Fibroblast of lung (primary cell): Measurements from ENCODE around the gene AFMID. TPM values are rescaled to one million over a fixed set of nuclear protein-coding genes. Genes with fewer than 3 reads are reported as not detected.

Source experiments
- DNase-seq, 2 donors: peaks; one replicate each; pipeline versions ENCODE4 v3.0.0 to v3.0.0-alpha.2; 2010; ENCODE audit warnings: low read depth in 2 of 2
- H2AFZ ChIP-seq: 2 replicates; pipeline ENCODE4 v1.5.1; 2012; ENCODE audit warnings: low read length, control low read depth, inconsistent platforms
- H3K27ac ChIP-seq: 2 replicates; pipeline ENCODE4 v1.5.1; 2011; ENCODE audit warnings: low read length, control low read depth; ENCODE audit not compliant: insufficient read depth
- H3K27me3 ChIP-seq: 2 replicates; pipeline ENCODE4 v1.5.1; 2011; ENCODE audit warnings: mild to moderate bottlenecking, low read length; ENCODE audit not compliant: control insufficient read depth, insufficient read depth
- H3K36me3 ChIP-seq: 2 replicates; pipeline ENCODE4 v1.5.1; 2011; ENCODE audit warnings: low read length; ENCODE audit not compliant: control insufficient read depth, insufficient read depth
- H3K4me1 ChIP-seq: 2 replicates; pipeline ENCODE4 v1.5.1; 2011; ENCODE audit warnings: low read length; ENCODE audit not compliant: control insufficient read depth, insufficient read depth; ENCODE audit errors: extremely low read depth
- H3K4me2 ChIP-seq: 2 replicates; pipeline ENCODE4 v1.5.1; 2011; ENCODE audit warnings: low read length, control low read depth; ENCODE audit not compliant: insufficient read depth; ENCODE audit errors: extremely low read depth
- H3K4me3 ChIP-seq, 4 experiments: fragments of 200-600 bp in 1 of 4; sonication (generic) in 1 of 4; replicated peaks in 1 of 4; 2 replicates each; pipeline ENCODE4 v1.5.1; 2011 to 2016; ENCODE audit warnings: low read length in 4 of 4, low read depth in 3 of 4, mild to moderate bottlenecking in 3 of 4, control low read depth in 2 of 4, inconsistent platforms in 1 of 4, mixed read lengths in 1 of 4; ENCODE audit not compliant: insufficient read depth in 1 of 4; ENCODE audit errors: control extremely low read depth in 1 of 4
- H3K79me2 ChIP-seq: 2 replicates; pipeline ENCODE4 v1.5.1; 2012; ENCODE audit warnings: mild to moderate bottlenecking, low read length, inconsistent platforms; ENCODE audit not compliant: control insufficient read depth, insufficient read depth
- H3K9ac ChIP-seq: 2 replicates; pipeline ENCODE4 v1.5.1; 2011; ENCODE audit warnings: mild to moderate bottlenecking, low read length, control low read depth; ENCODE audit not compliant: insufficient read depth
- H3K9me3 ChIP-seq: 2 replicates; pipeline ENCODE4 v1.5.1; 2012; ENCODE audit warnings: low read depth, low read length; ENCODE audit not compliant: control insufficient read depth, insufficient read depth
- H4K20me1 ChIP-seq: 2 replicates; pipeline ENCODE4 v1.5.1; 2011; ENCODE audit warnings: low read length; ENCODE audit not compliant: control insufficient read depth, insufficient read depth; ENCODE audit errors: extremely low read depth
- CTCF ChIP-seq, 2 donors: IDR thresholded peaks in 1 of 2; conservative IDR thresholded peaks in 1 of 2; 1 replicate in 1 of 2; 2 replicates in 1 of 2; pipeline ENCODE4 v1.5.1; 2011 to 2012; ENCODE audit warnings: low read length in 2 of 2, control low read depth in 1 of 2, inconsistent platforms in 1 of 2, low read depth in 1 of 2, mild to moderate bottlenecking in 1 of 2
- EZH2 ChIP-seq: IDR thresholded peaks from 2 replicates; pipeline ENCODE4 v1.5.1; 2012; ENCODE audit warnings: low read length, control low read depth, mild to moderate bottlenecking; ENCODE audit errors: missing control alignments
- polyA plus RNA-seq, 2 donors: library from polyadenylated mRNA; depleted of rRNA in 1 of 2; stranded (reverse) in 1 of 2; unstranded in 1 of 2; fragments of >200 nt; gene quantifications; 2 replicates each; pipeline ENCODE4 v1.2.1, GENCODE V29; 2011 to 2012; ENCODE audit warnings: missing spikeins in 1 of 2
- total RNA-seq: library from RNA; depleted of rRNA; stranded (reverse); fragments of >200 nt; gene quantifications from 2 replicates; pipeline ENCODE4 v1.2.1, GENCODE V29; 2014

Gene AFMID
- total and polyA plus RNA-seq, 2 donors (not counting 1 experiment from before 2014, with no cell fraction given), result 28.1 to 29.2 TPM

- Histone ChIP-seq H3K9ac (peak overlapping the region; percentile 80), H3K4me2 (peak overlapping the region; percentile 39), H3K27me3 (peaks cover 4% of the 10 kb centered on the region), H3K27ac (peak overlapping the region; percentile 30), H3K79me2 (no peaks in the 10 kb centered on the region), H3K9me3 (no peaks in the 10 kb centered on the region), H2AFZ (peak overlapping the region; percentile 85), H3K36me3 (no peaks in the 10 kb centered on the region), H3K4me1 (peaks cover 4% of the 10 kb centered on the region), H3K4me3 (peak overlapping the region; percentile 58 to 87 (median 61)), H4K20me1 (no peaks in the 10 kb centered on the region)
- DNase-seq, result peak; percentile 74 to 79
- TF ChIP-seq CTCF (conservative IDR thresholded peaks at IDR 0.05 in 1 of 2, IDR thresholded peaks at IDR 0.05 in 1 of 2; ENCODE audit: low read depth in 1 of 2, low read length in 2 of 2) (no peak), EZH2 (no peak)
These were observed 66.9 kb downstream of the AFMID start for GRCh38 chr17:78253946-78254672.

- no peaks in the 10 kb centered on the region for H3K79me2 ChIP-seq
- H2AFZ ChIP-seq, result no peak overlapping the region
- DNase-seq, result no peak
- H3K27me3 ChIP-seq, result peaks cover 2% of the 10 kb centered on the region
- no peaks in the 10 kb centered on the region for H3K9me3 ChIP-seq
- H3K27ac ChIP-seq, result no peak overlapping the region
- no peak overlapping the region for H3K4me2 ChIP-seq
- no peak overlapping the region for H3K4me3 ChIP-seq
- no peak overlapping the region for H3K9ac ChIP-seq
- peaks cover 4% of the 10 kb centered on the region for H3K4me1 ChIP-seq
- TF ChIP-seq EZH2 (no peak), CTCF (conservative IDR thresholded peaks at IDR 0.05 in 1 of 2, IDR thresholded peaks at IDR 0.05 in 1 of 2; ENCODE audit: low read depth in 1 of 2, low read length in 2 of 2) (no peak)
- H3K36me3 ChIP-seq, result no peaks in the 10 kb centered on the region
- no peaks in the 10 kb centered on the region for H4K20me1 ChIP-seq
These were observed 68.0 kb downstream of the AFMID start for GRCh38 chr17:78255029-78255656.

- peaks cover 2% of the 10 kb centered on the region for H3K27me3 ChIP-seq
These were observed 69.0 kb downstream of the AFMID start for GRCh38 chr17:78255953-78256706.

More at GRCh38 chr17:78255953-78256706, 69.0 kb downstream of the AFMID start:
- Histone ChIP-seq H3K27ac (no peak overlapping the region), H3K4me1 (peaks cover 2% of the 10 kb centered on the region), H4K20me1 (no peaks in the 10 kb centered on the region), H3K79me2 (no peaks in the 10 kb centered on the region), H3K36me3 (no peaks in the 10 kb centered on the region), H3K4me2 (no peak overlapping the region), H3K9ac (no peak overlapping the region), H3K9me3 (no peaks in the 10 kb centered on the region), H3K4me3 (no peak overlapping the region), H2AFZ (no peak overlapping the region)
- no peak for DNase-seq
- TF ChIP-seq CTCF (conservative IDR thresholded peaks at IDR 0.05 in 1 of 2, IDR thresholded peaks at IDR 0.05 in 1 of 2; ENCODE audit: low read depth in 1 of 2, low read length in 2 of 2) (no peak), EZH2 (no peak)
